ENCODE results near the gene PACSIN2. TPM values are rescaled to one million over a fixed set of nuclear protein-coding genes. Genes with fewer than 3 reads are reported as not detected.

Gene PACSIN2
- polyA plus RNA-seq = 10 to 100 TPM; 18.4 to 31.6 (median 23.0) TPM

GRCh38 chr22:43014869-43015676 lies at the start of gene PACSIN2:
Gene PACSIN2 (minus strand): TSS chr22:43015149. CDS start chr22:42912080, 103,069 bp downstream.
- Mint-ChIP-seq H3K4me3 (peak within 1 kb of the TSS; percentile 95 to 98 (median 96)), H3K27me3 (ENCODE audit: low read depth in 3 of 3) (peaks cover 14 to 17% (median 15%) of the 10 kb centered on the region in 3 donors), H3K36me3 (no peaks in the 10 kb centered on the region), H3K27ac (peak within 1 kb of the TSS; percentile 72 to 94 (median 88)), H3K9me3 (no peaks in the 10 kb centered on the region), H3K4me1 (peaks cover 22 to 27% of the 10 kb centered on the region in 2 donors)
- DNase-seq = peak; percentile 98 to 99 (median 98)

GRCh38 chr22:43060183-43060582 lies 45.2 kb upstream of the PACSIN2 start:
- peaks cover 16 to 24% (median 17%) of the 10 kb centered on the region in 3 donors for H3K36me3 Mint-ChIP-seq
- no peaks in the 10 kb centered on the region for H3K9me3 Mint-ChIP-seq
- no peak overlapping the region for H3K4me3 Mint-ChIP-seq
- no peak overlapping the region for H3K27ac Mint-ChIP-seq
- peak in 2 of 3 donors; percentile 14 for DNase-seq
- no peaks in the 10 kb centered on the region for H3K4me1 Mint-ChIP-seq
- H3K27me3 Mint-ChIP-seq (ENCODE audit: low read depth in 3 of 3) = no peaks in the 10 kb centered on the region

GRCh38 chr22:43057641-43058040 lies 42.7 kb upstream of the PACSIN2 start:
- Mint-ChIP-seq H3K4me3 (no peak overlapping the region), H3K27me3 (ENCODE audit: low read depth in 3 of 3) (no peaks in the 10 kb centered on the region), H3K4me1 (no peaks in the 10 kb centered on the region), H3K36me3 (peaks cover 9 to 13% (median 10%) of the 10 kb centered on the region in 3 donors), H3K9me3 (no peaks in the 10 kb centered on the region), H3K27ac (no peak overlapping the region)
- DNase-seq = no peak

GRCh38 chr22:43053176-43053575 lies 38.2 kb upstream of the PACSIN2 start:
- Mint-ChIP-seq H3K36me3 (peaks cover 0 to 8% (median 5%) of the 10 kb centered on the region in 3 donors), H3K27ac (no peak overlapping the region), H3K27me3 (ENCODE audit: low read depth in 3 of 3) (no peaks in the 10 kb centered on the region), H3K4me1 (no peaks in the 10 kb centered on the region), H3K9me3 (no peaks in the 10 kb centered on the region), H3K4me3 (no peak overlapping the region)
- no peak for DNase-seq

- DNase-seq = no peak
- H3K27ac Mint-ChIP-seq = no peak overlapping the region
- H3K4me3 Mint-ChIP-seq = no peak overlapping the region
- H3K4me1 Mint-ChIP-seq = no peaks in the 10 kb centered on the region
- H3K9me3 Mint-ChIP-seq = no peaks in the 10 kb centered on the region
- no peaks in the 10 kb centered on the region for H3K27me3 Mint-ChIP-seq (ENCODE audit: low read depth in 3 of 3)
- peaks cover 5 to 10% (median 6%) of the 10 kb centered on the region in 3 donors for H3K36me3 Mint-ChIP-seq
Observed at GRCh38 chr22:43050995-43051394, 36.0 kb upstream of the PACSIN2 start.

- Mint-ChIP-seq H3K27me3 (ENCODE audit: low read depth in 3 of 3) (no peaks in the 10 kb centered on the region), H3K27ac (no peak overlapping the region), H3K36me3 (peaks cover 6 to 10% (median 10%) of the 10 kb centered on the region in 3 donors), H3K4me1 (no peaks in the 10 kb centered on the region), H3K9me3 (no peaks in the 10 kb centered on the region), H3K4me3 (no peak overlapping the region)
- no peak for DNase-seq
Observed at GRCh38 chr22:43047605-43048004, 32.7 kb upstream of the PACSIN2 start.

GRCh38 chr22:43044290-43044712 lies 29.4 kb upstream of the PACSIN2 start:
- no peak for DNase-seq
- H3K27me3 Mint-ChIP-seq (ENCODE audit: low read depth in 3 of 3) = no peaks in the 10 kb centered on the region
- H3K4me3 Mint-ChIP-seq = no peak overlapping the region
- no peaks in the 10 kb centered on the region for H3K9me3 Mint-ChIP-seq
- no peak overlapping the region for H3K27ac Mint-ChIP-seq
- no peaks in the 10 kb centered on the region for H3K4me1 Mint-ChIP-seq
- peaks cover 3 to 10% (median 5%) of the 10 kb centered on the region in 3 donors for H3K36me3 Mint-ChIP-seq

- H3K27me3 Mint-ChIP-seq (ENCODE audit: low read depth in 3 of 3) = no peaks in the 10 kb centered on the region
- no peak overlapping the region for H3K27ac Mint-ChIP-seq
Observed at GRCh38 chr22:43042101-43042780, 27.3 kb upstream of the PACSIN2 start.

GRCh38 chr22:43039800-43040199 lies 24.9 kb upstream of the PACSIN2 start:
- Mint-ChIP-seq H3K27ac (no peak overlapping the region), H3K4me1 (no peaks in the 10 kb centered on the region), H3K9me3 (no peaks in the 10 kb centered on the region), H3K4me3 (no peak overlapping the region), H3K27me3 (ENCODE audit: low read depth in 3 of 3) (no peaks in the 10 kb centered on the region), H3K36me3 (peaks cover 0 to 4% (median 0%) of the 10 kb centered on the region in 3 donors)
- DNase-seq = no peak

More at GRCh38 chr22:43042101-43042780, 27.3 kb upstream of the PACSIN2 start:
- DNase-seq = no peak
- Mint-ChIP-seq H3K4me3 (no peak overlapping the region), H3K4me1 (no peaks in the 10 kb centered on the region), H3K36me3 (peaks cover 3 to 10% (median 5%) of the 10 kb centered on the region in 3 donors), H3K9me3 (no peaks in the 10 kb centered on the region)

- peaks cover 0 to 4% of the 10 kb centered on the region in 2 donors for H3K4me1 Mint-ChIP-seq
- H3K27me3 Mint-ChIP-seq (ENCODE audit: low read depth in 3 of 3) = peaks cover 0 to 2% (median 0%) of the 10 kb centered on the region in 3 donors
- H3K9me3 Mint-ChIP-seq = no peaks in the 10 kb centered on the region
- DNase-seq = no peak
- no peak overlapping the region for H3K27ac Mint-ChIP-seq
- no peak overlapping the region for H3K4me3 Mint-ChIP-seq
- H3K36me3 Mint-ChIP-seq = no peaks in the 10 kb centered on the region
Observed at GRCh38 chr22:43038325-43038724, 23.4 kb upstream of the PACSIN2 start.

GRCh38 chr22:43036282-43036829 lies 21.4 kb upstream of the PACSIN2 start:
- DNase-seq = no peak
- Mint-ChIP-seq H3K9me3 (no peaks in the 10 kb centered on the region), H3K27me3 (ENCODE audit: low read depth in 3 of 3) (peaks cover 0 to 6% (median 0%) of the 10 kb centered on the region in 3 donors), H3K4me1 (peaks cover 0 to 4% of the 10 kb centered on the region in 2 donors), H3K36me3 (no peaks in the 10 kb centered on the region), H3K27ac (peak overlapping the region in 1 of 6 donors; percentile 42), H3K4me3 (no peak overlapping the region)

- Mint-ChIP-seq H3K9me3 (no peaks in the 10 kb centered on the region), H3K36me3 (no peaks in the 10 kb centered on the region), H3K4me3 (no peak overlapping the region), H3K4me1 (peaks cover 0 to 4% of the 10 kb centered on the region in 2 donors), H3K27ac (no peak overlapping the region), H3K27me3 (ENCODE audit: low read depth in 3 of 3) (peaks cover 0 to 7% (median 2%) of the 10 kb centered on the region in 3 donors)
- DNase-seq = no peak
Observed at GRCh38 chr22:43035250-43035649, 20.3 kb upstream of the PACSIN2 start.

GRCh38 chr22:43031617-43032016 lies 16.7 kb upstream of the PACSIN2 start:
- no peak for DNase-seq

GRCh38 chr22:43018615-43019014 lies 3.7 kb upstream of the PACSIN2 start:
- DNase-seq = no peak
- H3K36me3 Mint-ChIP-seq = no peaks in the 10 kb centered on the region
- no peak overlapping the region for H3K27ac Mint-ChIP-seq
- peaks cover 14 to 16% of the 10 kb centered on the region in 2 donors for H3K4me1 Mint-ChIP-seq
- peaks cover 13 to 17% (median 13%) of the 10 kb centered on the region in 3 donors for H3K27me3 Mint-ChIP-seq (ENCODE audit: low read depth in 3 of 3)
- no peak overlapping the region for H3K4me3 Mint-ChIP-seq
- H3K9me3 Mint-ChIP-seq = no peaks in the 10 kb centered on the region

More at GRCh38 chr22:43031617-43032016, 16.7 kb upstream of the PACSIN2 start:
- no peaks in the 10 kb centered on the region for H3K36me3 Mint-ChIP-seq
- H3K4me3 Mint-ChIP-seq = no peak overlapping the region
- no peaks in the 10 kb centered on the region for H3K9me3 Mint-ChIP-seq
- no peak overlapping the region for H3K27ac Mint-ChIP-seq
- peaks cover 0 to 10% (median 2%) of the 10 kb centered on the region in 3 donors for H3K27me3 Mint-ChIP-seq (ENCODE audit: low read depth in 3 of 3)
- peaks cover 0 to 4% of the 10 kb centered on the region in 2 donors for H3K4me1 Mint-ChIP-seq
